HEK293 (cell line): ENCODE data around the gene IKZF1.

Experiments used
- ATF2 ChIP-seq: fragments of 450-650 bp; formaldehyde crosslinking; IDR thresholded peaks from 2 replicates; pipeline ENCODE4 v1.5.1; 2016; ENCODE audit warnings: missing biosample characterization, missing genetic modification characterization, low read depth
- CTCF ChIP-seq: fragments of 450-650 bp; formaldehyde crosslinking; IDR thresholded peaks from 2 replicates; pipeline ENCODE4 v1.5.1; 2016; ENCODE audit warnings: missing biosample characterization, missing genetic modification characterization
- PRDM10 ChIP-seq: fragments of 450-650 bp; formaldehyde crosslinking; IDR thresholded peaks from 2 replicates; pipeline ENCODE4 v1.5.1; 2016; ENCODE audit warnings: missing biosample characterization, missing genetic modification characterization
- ZNF561 ChIP-seq: fragments of 450-650 bp; IDR thresholded peaks from 2 replicates; pipeline ENCODE4 v1.5.1; 2018; ENCODE audit warnings: missing biosample characterization, missing genetic modification characterization, borderline replicate concordance
- TF ChIP-seq, protein P1 (sequence below): fragments of 450-650 bp; formaldehyde crosslinking; IDR thresholded peaks from 2 replicates; pipeline ENCODE4 v1.5.1; 2016; ENCODE audit warnings: missing biosample characterization, missing genetic modification characterization

GRCh38 chr7:50270531-50271018, 33.9 kb upstream of the IKZF1 start:
- TF ChIP-seq, protein P1, sequence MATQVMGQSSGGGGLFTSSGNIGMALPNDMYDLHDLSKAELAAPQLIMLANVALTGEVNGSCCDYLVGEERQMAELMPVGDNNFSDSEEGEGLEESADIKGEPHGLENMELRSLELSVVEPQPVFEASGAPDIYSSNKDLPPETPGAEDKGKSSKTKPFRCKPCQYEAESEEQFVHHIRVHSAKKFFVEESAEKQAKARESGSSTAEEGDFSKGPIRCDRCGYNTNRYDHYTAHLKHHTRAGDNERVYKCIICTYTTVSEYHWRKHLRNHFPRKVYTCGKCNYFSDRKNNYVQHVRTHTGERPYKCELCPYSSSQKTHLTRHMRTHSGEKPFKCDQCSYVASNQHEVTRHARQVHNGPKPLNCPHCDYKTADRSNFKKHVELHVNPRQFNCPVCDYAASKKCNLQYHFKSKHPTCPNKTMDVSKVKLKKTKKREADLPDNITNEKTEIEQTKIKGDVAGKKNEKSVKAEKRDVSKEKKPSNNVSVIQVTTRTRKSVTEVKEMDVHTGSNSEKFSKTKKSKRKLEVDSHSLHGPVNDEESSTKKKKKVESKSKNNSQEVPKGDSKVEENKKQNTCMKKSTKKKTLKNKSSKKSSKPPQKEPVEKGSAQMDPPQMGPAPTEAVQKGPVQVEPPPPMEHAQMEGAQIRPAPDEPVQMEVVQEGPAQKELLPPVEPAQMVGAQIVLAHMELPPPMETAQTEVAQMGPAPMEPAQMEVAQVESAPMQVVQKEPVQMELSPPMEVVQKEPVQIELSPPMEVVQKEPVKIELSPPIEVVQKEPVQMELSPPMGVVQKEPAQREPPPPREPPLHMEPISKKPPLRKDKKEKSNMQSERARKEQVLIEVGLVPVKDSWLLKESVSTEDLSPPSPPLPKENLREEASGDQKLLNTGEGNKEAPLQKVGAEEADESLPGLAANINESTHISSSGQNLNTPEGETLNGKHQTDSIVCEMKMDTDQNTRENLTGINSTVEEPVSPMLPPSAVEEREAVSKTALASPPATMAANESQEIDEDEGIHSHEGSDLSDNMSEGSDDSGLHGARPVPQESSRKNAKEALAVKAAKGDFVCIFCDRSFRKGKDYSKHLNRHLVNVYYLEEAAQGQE: no peak
- TF ChIP-seq CTCF (tag by site-specific recombination) (no peak), ZNF561 (tag by site-specific recombination) (no peak), ATF2 (tag by site-specific recombination) (no peak), PRDM10 (tag by site-specific recombination) (no peak)
